Right lobe of liver (tissue), 4 donors: ENCODE results near the gene LYRM7.

Source experiments
- POLR2A ChIP-seq: fragments of 450-650 bp; IDR thresholded peaks from one replicate; pipeline ENCODE4 v1.6.1; 2017; ENCODE audit warnings: antibody characterized with exemption, mild to moderate bottlenecking
- TF ChIP-seq, protein P1 (sequence below), 4 donors: fragments of 200-600 bp in 3 of 4; fragments of 450-650 bp in 1 of 4; IDR thresholded peaks; one replicate each; pipeline versions ENCODE4 v1.5.1 to v1.8.0; 2016 to 2022; ENCODE audit warnings: antibody characterized with exemption in 4 of 4, mild to moderate bottlenecking in 2 of 4
- donor health status: DM: no; HTN: no; CAD: no.
- donor health status: DM: no; HTN: no; CAD: no.
- donor health status: DM: no; HTN: yes; CAD: no.

DNA sequence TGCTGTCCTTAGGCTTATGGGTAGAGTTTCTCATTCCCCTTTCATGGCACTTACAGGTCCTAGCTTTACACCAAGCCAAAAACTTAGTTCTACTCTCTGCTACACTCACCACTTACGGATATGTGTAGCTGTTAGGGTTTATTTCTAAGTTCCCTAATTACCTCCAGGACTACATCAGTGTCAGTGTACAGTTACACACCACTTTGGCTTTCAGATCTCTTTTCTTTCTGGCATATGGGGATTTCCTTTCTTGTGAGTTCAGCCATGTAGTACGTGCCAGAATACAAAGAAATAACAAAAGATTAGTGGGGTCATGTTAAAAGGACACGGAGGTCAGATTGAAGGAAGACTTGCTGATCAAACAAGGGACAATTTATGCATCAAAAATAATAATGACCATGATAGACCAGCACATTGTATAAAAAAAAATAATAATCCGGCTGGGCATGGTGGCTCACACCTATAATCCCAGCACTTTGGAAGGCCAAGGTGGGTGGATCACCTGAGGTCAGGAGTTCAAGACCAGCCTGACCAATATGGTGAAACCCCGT is 41.8 kb downstream of the LYRM7 start:
- TF ChIP-seq, protein P1, sequence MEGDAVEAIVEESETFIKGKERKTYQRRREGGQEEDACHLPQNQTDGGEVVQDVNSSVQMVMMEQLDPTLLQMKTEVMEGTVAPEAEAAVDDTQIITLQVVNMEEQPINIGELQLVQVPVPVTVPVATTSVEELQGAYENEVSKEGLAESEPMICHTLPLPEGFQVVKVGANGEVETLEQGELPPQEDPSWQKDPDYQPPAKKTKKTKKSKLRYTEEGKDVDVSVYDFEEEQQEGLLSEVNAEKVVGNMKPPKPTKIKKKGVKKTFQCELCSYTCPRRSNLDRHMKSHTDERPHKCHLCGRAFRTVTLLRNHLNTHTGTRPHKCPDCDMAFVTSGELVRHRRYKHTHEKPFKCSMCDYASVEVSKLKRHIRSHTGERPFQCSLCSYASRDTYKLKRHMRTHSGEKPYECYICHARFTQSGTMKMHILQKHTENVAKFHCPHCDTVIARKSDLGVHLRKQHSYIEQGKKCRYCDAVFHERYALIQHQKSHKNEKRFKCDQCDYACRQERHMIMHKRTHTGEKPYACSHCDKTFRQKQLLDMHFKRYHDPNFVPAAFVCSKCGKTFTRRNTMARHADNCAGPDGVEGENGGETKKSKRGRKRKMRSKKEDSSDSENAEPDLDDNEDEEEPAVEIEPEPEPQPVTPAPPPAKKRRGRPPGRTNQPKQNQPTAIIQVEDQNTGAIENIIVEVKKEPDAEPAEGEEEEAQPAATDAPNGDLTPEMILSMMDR (IDR thresholded peaks at IDR 0.05), result no peak
- TF ChIP-seq POLR2A, result no peak
